ENCODE data around the gene CDH15.
"Not testable (repeated sequence)": the region's sequence is repeated elsewhere in the genome, so short reads cannot be mapped to it uniquely, and the experiment has no call there.

The CDH15 gene

GRCh38 chr16:89156740-89157645 is 14.6 kb upstream of the CDH15 start:
- no peak for DNase-seq

- DNase-seq, result no peak
Observed at GRCh38 chr16:89157778-89158177, 13.8 kb upstream of the CDH15 start.

GRCh38 chr16:89159066-89159849 is 12.3 kb upstream of the CDH15 start:
- DNase-seq, result no peak

GRCh38 chr16:89159850-89160354 is 11.6 kb upstream of the CDH15 start:
- DNase-seq, result no peak

- no peak for DNase-seq
Observed at GRCh38 chr16:89160977-89161701, 10.4 kb upstream of the CDH15 start.

- DNase-seq, result no peak
Observed at GRCh38 chr16:89161763-89162713, 9.5 kb upstream of the CDH15 start.

- DNase-seq, result no peak
Observed at GRCh38 chr16:89163297-89163696, 8.3 kb upstream of the CDH15 start.

- no peak for DNase-seq
Observed at GRCh38 chr16:89164436-89164835, 7.1 kb upstream of the CDH15 start.

- DNase-seq, result no peak
Observed at GRCh38 chr16:89164847-89165680, 6.5 kb upstream of the CDH15 start.

- DNase-seq, result not testable (repeated sequence)
Observed at GRCh38 chr16:89165681-89165979, 5.9 kb upstream of the CDH15 start.

GRCh38 chr16:89166696-89167424 is 4.7 kb upstream of the CDH15 start:
- no peak for DNase-seq

- peak; percentile 96 for DNase-seq
Observed at GRCh38 chr16:89167425-89167941, 4.1 kb upstream of the CDH15 start.

- no peak for DNase-seq
Observed at GRCh38 chr16:89168381-89169189, 3.0 kb upstream of the CDH15 start.

GRCh38 chr16:89169778-89170177 is 1.8 kb upstream of the CDH15 start:
- DNase-seq, result no peak

- peak; percentile 74 for DNase-seq
Observed at GRCh38 chr16:89170346-89171215, 967 bp upstream of the CDH15 start.

- DNase-seq, result no peak
Observed at GRCh38 chr16:89172171-89172527, 601 bp downstream of the CDH15 start.

GRCh38 chr16:89172528-89173173 is 1.1 kb downstream of the CDH15 start:
- no peak for DNase-seq

Measured in islet precursor cell (in vitro differentiated cells).